Liver (tissue), 9 donors: ENCODE results near the gene BBC3. TPM values are rescaled to one million over a fixed set of nuclear protein-coding genes. Genes with fewer than 3 reads are reported as not detected.

Source experiments
- DNase-seq: peaks from one replicate; pipeline ENCODE4 v3.0.0-alpha.2; 2017; ENCODE audit warnings: low spot score
- H3K27ac ChIP-seq, 2 donors: one replicate each; pipeline ENCODE4 v1.7.0; 2013; ENCODE audit warnings: inconsistent platforms in 2 of 2, low read length in 2 of 2, control low read depth in 1 of 2, low read depth in 1 of 2, mild to moderate bottlenecking in 1 of 2
- H3K27me3 ChIP-seq, 4 donors: one replicate each; pipeline versions ENCODE4 v1.6.1 to v1.7.0; 2013; ENCODE audit warnings: low read length in 3 of 4, inconsistent platforms in 1 of 4, mild to moderate bottlenecking in 1 of 4, moderate library complexity in 1 of 4; ENCODE audit not compliant: control insufficient read depth in 4 of 4, insufficient read depth in 4 of 4
- H3K36me3 ChIP-seq, 4 donors: one replicate each; pipeline versions ENCODE4 v1.6.1 to v1.7.0; 2013; ENCODE audit warnings: low read length in 3 of 4, mild to moderate bottlenecking in 3 of 4, low read depth in 1 of 4, moderate library complexity in 1 of 4; ENCODE audit not compliant: control insufficient read depth in 4 of 4, insufficient read depth in 3 of 4
- H3K4me1 ChIP-seq, 4 donors: one replicate each; pipeline versions ENCODE4 v1.6.1 to v1.7.0; 2013; ENCODE audit warnings: low read length in 3 of 4, mild to moderate bottlenecking in 3 of 4, moderate library complexity in 1 of 4; ENCODE audit not compliant: control insufficient read depth in 4 of 4, insufficient read depth in 4 of 4
- H3K4me3 ChIP-seq, 3 donors: one replicate each; pipeline versions ENCODE4 v1.6.1 to v1.7.0; 2013; ENCODE audit warnings: low read length in 3 of 3, control low read depth in 1 of 3, low read depth in 1 of 3, mild to moderate bottlenecking in 1 of 3
- H3K9ac ChIP-seq, 2 donors: one replicate each; pipeline ENCODE4 v1.7.0; 2013; ENCODE audit warnings: low read length in 2 of 2, mild to moderate bottlenecking in 2 of 2, moderate library complexity in 2 of 2, control low read depth in 1 of 2, low read depth in 1 of 2
- H3K9me3 ChIP-seq, 4 donors: one replicate each; pipeline versions ENCODE4 v1.6.1 to v1.7.0; 2013; ENCODE audit warnings: low read length in 3 of 4; ENCODE audit not compliant: control insufficient read depth in 4 of 4
- ATF3 ChIP-seq: IDR thresholded peaks from 2 replicates; pipeline ENCODE4 v1.6.1; 2016; ENCODE audit warnings: antibody characterized with exemption
- CTCF ChIP-seq: fragments of 150-350 bp; IDR thresholded peaks from 2 replicates; pipeline ENCODE4 v1.5.1; 2017; ENCODE audit warnings: improper control_type of control experiment, low read depth, low read length; ENCODE audit not compliant: missing input control
- EGR1 ChIP-seq, 2 donors: IDR thresholded peaks; 2 replicates each; pipeline ENCODE4 v1.6.1; 2016 to 2018; ENCODE audit warnings: antibody characterized with exemption in 2 of 2, low read depth in 2 of 2
- FOXA1 ChIP-seq: IDR thresholded peaks from 2 replicates; pipeline ENCODE4 v1.6.1; 2016; ENCODE audit warnings: antibody characterized with exemption
- FOXA2 ChIP-seq: IDR thresholded peaks from 2 replicates; pipeline ENCODE4 v1.6.1; 2016; ENCODE audit warnings: antibody characterized with exemption
- GABPA ChIP-seq, 2 donors: IDR thresholded peaks in 1 of 2; conservative IDR thresholded peaks in 1 of 2; 2 replicates each; pipeline ENCODE4 v1.6.1; 2016; ENCODE audit warnings: antibody characterized with exemption in 2 of 2, mild to moderate bottlenecking in 1 of 2, moderate library complexity in 1 of 2
- HNF4A ChIP-seq, 2 donors: conservative IDR thresholded peaks; 2 replicates each; pipeline ENCODE4 v1.6.1; 2016; ENCODE audit warnings: antibody characterized with exemption in 2 of 2, mild to moderate bottlenecking in 2 of 2
- HNF4G ChIP-seq: IDR thresholded peaks from 2 replicates; pipeline ENCODE4 v1.6.1; 2016; ENCODE audit warnings: antibody characterized with exemption
- JUND ChIP-seq, 2 donors: IDR thresholded peaks; 2 replicates each; pipeline ENCODE4 v1.6.1; 2016; ENCODE audit warnings: antibody characterized with exemption in 2 of 2
- NR2F2 ChIP-seq: IDR thresholded peaks from 2 replicates; pipeline ENCODE4 v1.6.1; 2016; ENCODE audit warnings: antibody characterized with exemption
- RAD21 ChIP-seq, 2 donors: IDR thresholded peaks; 2 replicates each; pipeline ENCODE4 v1.6.1; 2016; ENCODE audit warnings: antibody characterized with exemption in 2 of 2, mild to moderate bottlenecking in 2 of 2
- SP1 ChIP-seq: IDR thresholded peaks from 2 replicates; pipeline ENCODE4 v1.6.1; 2018; ENCODE audit warnings: antibody characterized with exemption, mild to moderate bottlenecking
- TAF1 ChIP-seq: conservative IDR thresholded peaks from 2 replicates; pipeline ENCODE4 v1.6.1; 2016; ENCODE audit warnings: antibody characterized with exemption, mild to moderate bottlenecking
- YY1 ChIP-seq: IDR thresholded peaks from 2 replicates; pipeline ENCODE4 v1.6.1; 2016; ENCODE audit warnings: antibody characterized with exemption, mild to moderate bottlenecking
- WGBS: extraction: QIAGEN DNeasy Blood & Tissue Kit; methylation state at CpG from one replicate; pipeline ENCODE4 v1.1.7; 2013; 5-methylcytosine and 5-hydroxymethylcytosine counted together
- polyA plus RNA-seq, 2 donors: library from polyadenylated mRNA; stranded (reverse) in 1 of 2; unstranded in 1 of 2; fragments of 200-250 nt in 1 of 2; fragments of >200 nt in 1 of 2; fragmentation: Nextera tagmentation in 1 of 2; extraction: Ambion mirVana in 1 of 2; gene quantifications; one replicate each; pipeline versions ENCODE4 v1.2.1 to v1.2.3, GENCODE V29; 2013 to 2015
- total RNA-seq, 2 donors: library from RNA; depleted of rRNA; stranded (reverse); fragments of >200 nt; gene quantifications; one replicate each; pipeline ENCODE4 v1.2.3, GENCODE V29; 2014
- TF ChIP-seq, protein P1 (sequence below): IDR thresholded peaks from 2 replicates; pipeline ENCODE4 v1.6.1; 2016; ENCODE audit warnings: antibody characterized with exemption
- donor health status: healthy.
- donor health status: healthy.
- donor health status: healthy.
- donor health status: healthy.
- donor health status: healthy.

Gene BBC3
- total and polyA plus RNA-seq, 4 donors = 0.35 to 2.6 (median 1.6) TPM

DNA sequence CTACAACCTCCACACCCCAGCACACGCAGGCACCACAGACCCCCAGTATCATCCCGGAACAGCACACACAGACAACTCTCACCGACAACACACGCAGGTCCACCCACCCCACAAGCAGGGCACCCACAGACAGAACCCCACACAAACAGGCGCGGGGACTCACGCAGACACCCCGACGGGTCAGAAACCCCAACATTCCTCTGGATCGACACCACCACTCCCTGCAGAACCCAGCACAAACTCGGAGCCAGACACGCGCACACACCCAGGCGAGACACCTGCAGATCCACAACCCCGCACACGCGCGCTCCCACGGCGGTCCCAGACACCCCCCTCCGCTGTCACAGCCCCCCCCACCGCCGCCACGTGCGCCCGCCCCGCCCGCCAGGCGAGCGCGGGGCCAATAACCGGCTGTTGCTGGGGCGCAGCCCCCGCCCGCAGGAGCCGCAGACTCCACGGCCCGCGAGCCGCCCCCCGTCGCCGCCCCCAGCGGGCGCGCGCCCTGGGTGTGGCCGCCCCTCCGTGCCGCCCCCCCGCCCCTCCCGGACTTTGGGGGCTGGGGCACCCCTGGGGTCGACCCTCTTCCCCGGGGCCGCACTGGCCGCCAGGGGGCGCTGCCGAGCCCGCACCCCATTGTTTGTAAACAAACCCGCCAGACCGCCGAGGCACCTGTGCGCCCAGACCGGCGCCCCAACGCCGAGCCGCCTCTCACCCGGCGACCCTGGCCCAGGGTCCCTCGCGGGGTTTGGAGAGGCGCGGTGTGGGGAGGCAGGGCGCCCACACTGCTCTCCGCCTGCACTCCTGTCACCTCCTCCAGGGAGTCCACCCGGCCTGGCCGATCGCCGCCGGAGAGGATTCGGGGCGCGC is 712 bp downstream of the BBC3 start:
- H3K9me3 ChIP-seq = no peaks in the 10 kb centered on the region
- H3K4me3 ChIP-seq = peak overlapping the region; percentile 68 to 90 (median 74)
- peak overlapping the region in 1 of 2 donors; percentile 44 for H3K9ac ChIP-seq
- peaks cover 9 to 42% (median 29%) of the 10 kb centered on the region in 4 donors for H3K4me1 ChIP-seq
- no peaks in the 10 kb centered on the region for H3K27me3 ChIP-seq
- no peak for TF ChIP-seq TAF1
- peak; percentile 62 for TF ChIP-seq CTCF
- H3K36me3 ChIP-seq = peaks cover 0 to 2% (median 0%) of the 10 kb centered on the region in 4 donors
- H3K27ac ChIP-seq = peak overlapping the region; percentile 70 to 73
- DNase-seq = peak; percentile 81
- 1% methylated on average over 84 of the region's 84 CpGs for WGBS

- Histone ChIP-seq H3K9ac (peak overlapping the region in 1 of 2 donors; percentile 44), H3K4me1 (peaks cover 9 to 42% (median 29%) of the 10 kb centered on the region in 4 donors), H3K4me3 (peak overlapping the region in 2 of 3 donors; percentile 2 to 90), H3K9me3 (no peaks in the 10 kb centered on the region), H3K27ac (peak overlapping the region; percentile 8 to 73), H3K27me3 (no peaks in the 10 kb centered on the region), H3K36me3 (peaks cover 0 to 3% (median 0%) of the 10 kb centered on the region in 4 donors)
- 11% methylated on average over 9 of the region's 9 CpGs for WGBS
- peak; percentile 47 for DNase-seq
- TF ChIP-seq HNF4G = no peak
- TF ChIP-seq NR2F2 = no peak
- TF ChIP-seq GABPA (IDR thresholded peaks at IDR 0.05 in 1 of 2, conservative IDR thresholded peaks at IDR 0.05 in 1 of 2) = no peak
- TF ChIP-seq ATF3 = no peak
- no peak for TF ChIP-seq FOXA2
- no peak for TF ChIP-seq YY1
- TF ChIP-seq HNF4A (conservative IDR thresholded peaks at IDR 0.05) = no peak
- no peak for TF ChIP-seq FOXA1
- TF ChIP-seq RAD21 (IDR thresholded peaks at IDR 0.05) = no peak
- TF ChIP-seq SP1 = no peak
Observed at GRCh38 chr19:47229676-47230053, 1.3 kb downstream of the BBC3 start.

DNA sequence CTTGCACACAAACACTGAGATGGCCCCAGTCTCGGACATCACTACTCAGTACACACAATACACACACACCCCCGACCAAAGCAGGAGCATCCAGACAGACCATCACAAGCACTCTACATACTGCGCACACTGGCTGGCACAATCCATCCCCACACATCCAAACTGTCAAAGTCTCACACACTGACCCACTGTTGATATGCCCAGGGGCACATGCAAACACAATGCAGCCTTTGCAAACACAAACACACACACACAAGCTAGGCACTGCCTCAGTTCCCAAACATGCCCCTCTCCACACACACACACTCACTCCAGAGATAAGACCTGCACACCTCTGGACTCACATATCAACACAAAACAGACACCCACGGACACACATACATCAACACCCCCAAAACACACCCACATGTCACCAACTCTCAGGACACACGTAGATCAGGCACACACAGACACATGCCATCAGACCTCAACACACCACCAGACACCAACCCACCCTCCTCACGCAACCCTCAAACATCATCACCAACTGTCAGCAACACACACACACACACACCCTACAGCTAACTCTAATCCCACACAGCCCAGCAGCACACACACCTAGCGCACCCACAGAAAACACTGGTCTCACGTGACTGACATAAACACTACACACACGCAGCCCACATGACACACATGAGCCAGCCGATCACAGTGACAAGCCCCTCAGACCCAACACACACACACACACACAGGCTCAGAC is 1.9 kb downstream of the BBC3 start:
- Histone ChIP-seq H3K36me3 (peaks cover 0 to 3% (median 0%) of the 10 kb centered on the region in 4 donors), H3K4me3 (peak overlapping the region in 2 of 3 donors; percentile 1 to 73), H3K27ac (peak overlapping the region; percentile 98), H3K9ac (no peak overlapping the region), H3K4me1 (peaks cover 9 to 42% (median 29%) of the 10 kb centered on the region in 4 donors), H3K27me3 (no peaks in the 10 kb centered on the region), H3K9me3 (no peaks in the 10 kb centered on the region)
- TF ChIP-seq HNF4G (no peak), SP1 (no peak), CTCF (no peak), RAD21 (IDR thresholded peaks at IDR 0.05) (no peak), EGR1 (IDR thresholded peaks at IDR 0.05; ENCODE audit: low read depth in 2 of 2) (no peak), TAF1 (no peak), NR2F2 (no peak), GABPA (IDR thresholded peaks at IDR 0.05 in 1 of 2, conservative IDR thresholded peaks at IDR 0.05 in 1 of 2) (no peak), JUND (IDR thresholded peaks at IDR 0.05) (no peak)
- TF ChIP-seq, protein P1, sequence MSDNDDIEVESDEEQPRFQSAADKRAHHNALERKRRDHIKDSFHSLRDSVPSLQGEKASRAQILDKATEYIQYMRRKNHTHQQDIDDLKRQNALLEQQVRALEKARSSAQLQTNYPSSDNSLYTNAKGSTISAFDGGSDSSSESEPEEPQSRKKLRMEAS = no peak
- WGBS = 42% methylated on average over 10 of the region's 10 CpGs
- DNase-seq = peak; percentile 52
